Neural crest cell (in vitro differentiated cells): ENCODE data around the gene MMGT1. TPM values are rescaled to one million over a fixed set of nuclear protein-coding genes. Genes with fewer than 3 reads are reported as not detected.

Experiments used
- DNase-seq: peaks from one replicate; pipeline ENCODE4 v3.0.0; 2021; ENCODE audit warnings: low read depth, mixed read lengths, low spot score
- H3K27ac Mint-ChIP-seq: one replicate; pipeline ENCODE4 v1.8.0; 2021; ENCODE audit warnings: mild to moderate bottlenecking, mixed read lengths; ENCODE audit not compliant: unreplicated experiment
- H3K27me3 Mint-ChIP-seq: 2 replicates; pipeline ENCODE4 v1.8.0; 2021; ENCODE audit warnings: low read depth, mild to moderate bottlenecking, mixed read lengths
- H3K36me3 Mint-ChIP-seq: 2 replicates; pipeline ENCODE4 v1.8.0; 2021; ENCODE audit warnings: low read depth, mild to moderate bottlenecking, mixed read lengths
- H3K4me1 Mint-ChIP-seq: 2 replicates; pipeline ENCODE4 v1.8.0; 2021; ENCODE audit warnings: mixed read lengths
- H3K4me3 Mint-ChIP-seq: one replicate; pipeline ENCODE4 v1.8.0; 2021; ENCODE audit warnings: mild to moderate bottlenecking, mixed read lengths
- H3K9me3 Mint-ChIP-seq: 2 replicates; pipeline ENCODE4 v1.8.0; 2021; ENCODE audit warnings: mixed read lengths
- CTCF ChIP-seq: fragments of 200-600 bp; sonication (generic); conservative IDR thresholded peaks from 2 replicates; pipeline ENCODE4 v1.5.0; 2021; ENCODE audit warnings: antibody characterized with exemption, mild to moderate bottlenecking
- total RNA-seq: library from RNA; stranded (reverse); gene quantifications from 2 replicates; pipeline ENCODE4 v1.2.1, GENCODE V29; 2021

Gene MMGT1
- total RNA-seq, 1 donor from 2014 or later, result 19.3 TPM

- H3K27ac Mint-ChIP-seq, result no peak overlapping the region
Observed at GRCh38 chrX:136015016-136015415, 41.2 kb upstream of the MMGT1 start.

GRCh38 chrX:135988245-135988644, 14.5 kb upstream of the MMGT1 start:
- Mint-ChIP-seq H3K27ac (no peak overlapping the region), H3K36me3 (peaks cover 10% of the 10 kb centered on the region), H3K27me3 (no peaks in the 10 kb centered on the region), H3K4me1 (peaks cover 24% of the 10 kb centered on the region), H3K9me3 (peaks cover 3% of the 10 kb centered on the region), H3K4me3 (peak overlapping the region; percentile 47)
- no peak for DNase-seq
- no peak for TF ChIP-seq CTCF

More at GRCh38 chrX:136015016-136015415, 41.2 kb upstream of the MMGT1 start:
- Mint-ChIP-seq H3K9me3 (peaks cover 4% of the 10 kb centered on the region), H3K4me3 (no peak overlapping the region), H3K27me3 (no peaks in the 10 kb centered on the region), H3K4me1 (no peaks in the 10 kb centered on the region), H3K36me3 (peaks cover 22% of the 10 kb centered on the region)
- no peak for DNase-seq
- TF ChIP-seq CTCF, result no peak

- H3K4me3 Mint-ChIP-seq, result peak overlapping the region; percentile 90
- H3K27ac Mint-ChIP-seq, result no peak overlapping the region
- no peaks in the 10 kb centered on the region for H3K36me3 Mint-ChIP-seq
- no peaks in the 10 kb centered on the region for H3K27me3 Mint-ChIP-seq
- peaks cover 5% of the 10 kb centered on the region for H3K9me3 Mint-ChIP-seq
- peaks cover 28% of the 10 kb centered on the region for H3K4me1 Mint-ChIP-seq
- DNase-seq, result no peak
- TF ChIP-seq CTCF, result no peak
Observed at GRCh38 chrX:135985973-135986310, 12.2 kb upstream of the MMGT1 start.

GRCh38 chrX:135985157-135985972, 11.6 kb upstream of the MMGT1 start, which contains the start of gene SLC9A6:
Gene SLC9A6 (plus strand): TSS chrX:135985435. CDS start chrX:135985659, 224 bp downstream.
- Mint-ChIP-seq H3K4me1 (peaks cover 28% of the 10 kb centered on the region), H3K27ac (peak within 1 kb of the TSS; percentile 29), H3K4me3 (peak within 1 kb of the TSS; percentile 90), H3K9me3 (peaks cover 5% of the 10 kb centered on the region), H3K36me3 (no peaks in the 10 kb centered on the region), H3K27me3 (no peaks in the 10 kb centered on the region)
- peak; percentile 43 for DNase-seq
- TF ChIP-seq CTCF, result no peak

GRCh38 chrX:135984791-135985156, 11.0 kb upstream of the MMGT1 start:
- Mint-ChIP-seq H3K27me3 (no peaks in the 10 kb centered on the region), H3K4me1 (peaks cover 28% of the 10 kb centered on the region), H3K9me3 (peaks cover 5% of the 10 kb centered on the region), H3K27ac (peak overlapping the region; percentile 29), H3K4me3 (peak overlapping the region; percentile 88), H3K36me3 (no peaks in the 10 kb centered on the region)
- DNase-seq, result no peak
- TF ChIP-seq CTCF, result no peak
